OCI-LY3 (cell line): ENCODE results near the gene ZC3HAV1L.
A peak's percentile ranks its signal among the peaks of the same experiment; 100 is the strongest.

Experiments used
- H2AFZ ChIP-seq: fragments of 200-600, 300-600 bp; shearing (Covaris generic); 2 replicates; pipeline ENCODE4 v1.6.0; 2014; ENCODE audit warnings: antibody characterized with exemption, low read depth, low read length
- H3K27ac ChIP-seq: fragments of 200-600, 300-600 bp; sonication (generic); 2 replicates; pipeline ENCODE4 v1.5.1; 2014; ENCODE audit warnings: mild to moderate bottlenecking, low read length, moderate library complexity, mixed read lengths
- H3K27me3 ChIP-seq: fragments of 200-600, 300-600 bp; sonication (generic); 2 replicates; pipeline ENCODE4 v1.6.1; 2014; ENCODE audit warnings: low read depth, low read length, mixed read lengths
- H3K36me3 ChIP-seq: fragments of 200-600, 300-600 bp; sonication (generic); replicated peaks from 2 replicates; pipeline ENCODE3; 2014; ENCODE audit warnings: low read depth, low read length, mixed read lengths
- H3K4me1 ChIP-seq: fragments of 300-600, 200-600 bp; sonication (generic); 2 replicates; pipeline ENCODE4 v1.6.1; 2014; ENCODE audit warnings: low read length, mixed read lengths
- H3K4me2 ChIP-seq: fragments of 200-600, 300-600 bp; sonication (generic); 2 replicates; pipeline ENCODE4 v1.6.1; 2014; ENCODE audit warnings: low read length, mixed read lengths
- H3K4me3 ChIP-seq: fragments of 300-600, 200-600 bp; sonication (generic); 2 replicates; pipeline ENCODE4 v1.5.1; 2014; ENCODE audit warnings: antibody characterized with exemption, mild to moderate bottlenecking, low read length, moderate library complexity
- H3K79me2 ChIP-seq: fragments of 300-600, 200-600 bp; shearing (Covaris generic); 2 replicates; pipeline ENCODE4 v1.6.1; 2014; ENCODE audit warnings: mild to moderate bottlenecking, low read length, mixed read lengths
- H3K9ac ChIP-seq: fragments of 300-600, 200-600 bp; shearing (Covaris generic); 2 replicates; pipeline ENCODE4 v1.6.0; 2014; ENCODE audit warnings: mild to moderate bottlenecking, low read length, moderate library complexity
- H3K9me3 ChIP-seq: fragments of 200-600, 300-600 bp; shearing (Covaris generic); 2 replicates; pipeline ENCODE4 v1.6.1; 2014; ENCODE audit warnings: low read length, mixed read lengths; ENCODE audit not compliant: insufficient read depth
- H4K20me1 ChIP-seq: fragments of 200-600, 300-600 bp; sonication (generic); 2 replicates; pipeline ENCODE4 v1.6.1; 2016; ENCODE audit warnings: low read length, mixed read lengths; ENCODE audit not compliant: insufficient read depth
- CTCF ChIP-seq: fragments of 200-600, 300-600 bp; sonication (generic); IDR thresholded peaks from 2 replicates; pipeline ENCODE4 v1.5.1; 2014; ENCODE audit warnings: antibody characterized with exemption, low read length, low read depth
- EZH2phosphoT487 ChIP-seq: fragments of 200-600 bp; shearing (Covaris generic); IDR thresholded peaks from 2 replicates; pipeline ENCODE4 v1.6.1; 2018; ENCODE audit warnings: antibody characterized with exemption, mixed run types, low read depth

The ZC3HAV1L gene

GRCh38 chr7:139016931-139017511 is 18.8 kb downstream of the ZC3HAV1L start:
- Histone ChIP-seq H3K27me3 (no peaks in the 10 kb centered on the region), H3K4me1 (no peaks in the 10 kb centered on the region), H3K27ac (no peak overlapping the region), H3K9me3 (no peaks in the 10 kb centered on the region), H2AFZ (no peak overlapping the region), H3K79me2 (no peaks in the 10 kb centered on the region), H3K4me3 (no peak overlapping the region), H3K4me2 (0 out of 2 replicates have a peak overlapping the region, but pooled peaks have one; percentile 29), H4K20me1 (no peaks in the 10 kb centered on the region), H3K36me3 (peaks cover 11% of the 10 kb centered on the region), H3K9ac (no peak overlapping the region)
- TF ChIP-seq CTCF (peak; percentile 82), EZH2phosphoT487 (no peak)

- H3K9me3 ChIP-seq = no peaks in the 10 kb centered on the region
- H3K79me2 ChIP-seq = no peaks in the 10 kb centered on the region
- no peak overlapping the region for H3K27ac ChIP-seq
- H3K27me3 ChIP-seq = no peaks in the 10 kb centered on the region
- H4K20me1 ChIP-seq = no peaks in the 10 kb centered on the region
- no peaks in the 10 kb centered on the region for H3K4me1 ChIP-seq
- TF ChIP-seq CTCF = no peak
- no peak for TF ChIP-seq EZH2phosphoT487
- H2AFZ ChIP-seq = no peak overlapping the region
- H3K4me2 ChIP-seq = no peak overlapping the region
- no peak overlapping the region for H3K4me3 ChIP-seq
- no peak overlapping the region for H3K9ac ChIP-seq
- no peaks in the 10 kb centered on the region for H3K36me3 ChIP-seq
Observed at GRCh38 chr7:139011373-139011772, 24.5 kb downstream of the ZC3HAV1L start.

GRCh38 chr7:139004321-139005090 is 31.3 kb downstream of the ZC3HAV1L start:
- Histone ChIP-seq H3K4me3 (no peak overlapping the region), H3K4me1 (no peaks in the 10 kb centered on the region), H3K27ac (no peak overlapping the region), H3K36me3 (no peaks in the 10 kb centered on the region), H4K20me1 (no peaks in the 10 kb centered on the region), H3K4me2 (no peak overlapping the region), H3K79me2 (no peaks in the 10 kb centered on the region), H3K9ac (no peak overlapping the region), H3K27me3 (no peaks in the 10 kb centered on the region), H2AFZ (no peak overlapping the region), H3K9me3 (0 out of 2 replicates have a peak, but pooled peaks cover 5% of the 10 kb centered on the region)
- no peak for TF ChIP-seq EZH2phosphoT487
- no peak for TF ChIP-seq CTCF

GRCh38 chr7:138999414-138999813 is 36.4 kb downstream of the ZC3HAV1L start:
- H3K9ac ChIP-seq = no peak overlapping the region
- 0 out of 2 replicates have a peak, but pooled peaks cover 5% of the 10 kb centered on the region for H3K9me3 ChIP-seq
- no peaks in the 10 kb centered on the region for H4K20me1 ChIP-seq
- no peaks in the 10 kb centered on the region for H3K79me2 ChIP-seq
- no peaks in the 10 kb centered on the region for H3K4me1 ChIP-seq
- H3K4me3 ChIP-seq = no peak overlapping the region
- TF ChIP-seq EZH2phosphoT487 (no peak), CTCF (no peak)
- no peak overlapping the region for H3K4me2 ChIP-seq
- H3K36me3 ChIP-seq = no peaks in the 10 kb centered on the region
- H3K27me3 ChIP-seq = no peaks in the 10 kb centered on the region
- no peak overlapping the region for H3K27ac ChIP-seq
- no peak overlapping the region for H2AFZ ChIP-seq
